ENCODE data around the gene KRT38. TPM values are rescaled to one million over a fixed set of nuclear protein-coding genes. Genes with fewer than 3 reads are reported as not detected.
"Not testable (repeated sequence)": the region's sequence is repeated elsewhere in the genome, so short reads cannot be mapped to it uniquely, and the experiment has no call there.

KRT38 gene
- total RNA-seq, 1 experiment from 2014 or later, result not detected

DNA sequence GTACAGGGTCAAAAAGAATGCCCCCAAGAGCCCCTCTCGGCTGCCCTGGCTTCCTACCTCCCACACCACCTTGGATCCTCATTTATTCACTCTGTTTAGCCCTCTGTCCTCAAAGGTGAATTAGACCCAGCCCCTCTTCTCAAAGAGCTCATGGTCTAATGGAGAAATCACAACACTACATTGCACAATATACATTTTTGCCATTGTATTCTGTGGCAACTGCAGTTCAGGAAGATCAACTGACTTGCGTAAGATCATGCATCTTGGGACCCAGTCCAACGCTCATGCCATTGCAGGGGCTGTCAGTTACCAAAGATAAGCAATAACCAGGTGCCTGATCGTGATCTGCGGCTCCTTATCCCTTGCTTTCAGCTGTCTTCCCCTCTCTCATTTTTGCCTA is 1.4 kb downstream of the KRT38 start:
- Histone ChIP-seq H3K4me3 (no peak overlapping the region), H3K36me3 (no peaks in the 10 kb centered on the region), H3K9me3 (peaks cover 2% of the 10 kb centered on the region; the same call in 1 of the 2 replicates), H3K27me3 (no peaks in the 10 kb centered on the region)
- DNase-seq, result no peak

DNA sequence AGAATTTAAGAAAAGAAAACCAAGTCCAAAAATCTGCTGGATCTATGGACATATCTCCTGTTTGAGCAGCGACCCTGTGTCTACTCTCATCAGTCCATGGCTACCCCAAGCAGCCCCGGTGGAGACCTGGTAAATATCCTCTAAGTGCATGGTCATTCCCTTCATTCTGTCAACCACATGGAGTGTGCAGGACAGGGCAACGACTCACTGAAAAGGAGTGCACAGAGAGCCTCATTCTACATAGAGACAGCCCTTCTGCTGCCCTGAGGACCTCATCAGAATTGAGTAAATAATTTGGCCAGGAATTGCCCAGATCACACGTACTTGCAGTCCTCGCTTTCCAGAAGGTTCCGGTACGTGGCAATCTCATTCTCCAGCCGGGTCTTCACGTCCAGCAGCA is 3.0 kb downstream of the KRT38 start:
- Histone ChIP-seq H3K27me3 (no peaks in the 10 kb centered on the region), H3K9me3 (peaks cover 2% of the 10 kb centered on the region; the same call in 1 of the 2 replicates), H3K4me3 (no peak overlapping the region), H3K36me3 (no peaks in the 10 kb centered on the region)
- no peak for DNase-seq

DNA sequence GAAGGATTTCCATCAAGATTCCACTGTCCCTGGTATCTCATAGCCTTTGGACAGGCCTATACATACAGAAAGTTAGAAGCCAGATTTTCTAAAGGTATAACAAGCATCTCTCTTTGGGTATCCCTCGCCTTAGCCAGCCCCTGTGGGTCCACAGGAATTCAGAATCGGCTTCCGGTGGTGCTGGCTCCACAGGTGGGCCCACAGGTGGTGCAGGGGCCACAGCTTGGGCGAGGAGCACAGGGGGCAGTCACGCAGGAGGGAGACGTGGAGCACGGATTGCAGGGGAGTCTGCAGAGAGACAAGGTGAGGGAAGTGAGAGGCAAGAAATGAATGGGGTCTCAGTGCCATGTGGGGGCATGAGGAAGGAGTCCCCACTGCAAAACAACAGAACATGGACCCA is 3.5 kb downstream of the KRT38 start:
- Histone ChIP-seq H3K36me3 (no peaks in the 10 kb centered on the region), H3K4me3 (no peak overlapping the region), H3K27me3 (no peaks in the 10 kb centered on the region), H3K9me3 (peaks cover 2% of the 10 kb centered on the region; the same call in 1 of the 2 replicates)
- no peak for DNase-seq

DNA sequence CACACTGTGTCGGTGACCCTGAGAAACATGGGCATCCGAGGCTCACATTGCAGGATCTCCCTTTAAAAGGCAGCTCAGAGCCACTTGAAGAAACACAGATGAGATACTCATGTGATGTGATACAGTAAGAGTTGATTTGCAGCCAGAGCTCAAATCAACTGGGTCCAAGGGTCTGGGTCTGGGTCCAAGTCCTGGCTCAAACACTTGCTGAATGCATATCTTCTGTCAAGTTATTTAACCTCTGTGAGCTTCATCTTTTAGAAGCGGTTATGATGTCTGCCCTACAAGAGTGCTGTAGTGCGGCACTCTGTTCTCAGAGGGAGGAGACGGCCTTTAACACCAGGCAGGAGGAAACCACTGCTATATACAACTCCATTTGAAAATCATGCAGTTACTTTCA is 6.4 kb downstream of the KRT38 start:
- Histone ChIP-seq H3K36me3 (no peaks in the 10 kb centered on the region), H3K9me3 (no peaks in the 10 kb centered on the region), H3K27me3 (no peaks in the 10 kb centered on the region), H3K4me3 (no peak overlapping the region)
- no peak for DNase-seq

DNA sequence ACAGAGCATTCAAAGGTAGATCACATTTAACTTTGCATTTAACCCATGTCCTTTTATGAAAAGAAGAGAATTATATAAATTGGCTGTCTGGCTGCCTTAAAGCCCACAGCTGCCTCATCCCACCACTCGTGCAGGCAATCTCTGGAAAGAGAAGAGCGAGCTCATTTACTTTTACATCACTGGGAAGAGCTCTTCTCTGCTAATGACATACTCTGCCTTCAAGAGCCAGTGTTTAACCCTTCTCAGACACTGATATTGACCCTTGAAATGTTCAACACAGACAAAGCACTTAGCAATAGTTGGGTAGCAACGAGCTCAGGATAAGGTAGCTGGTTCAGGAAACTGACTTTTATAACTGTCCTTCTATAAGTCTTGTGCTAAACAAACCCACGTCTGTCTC is 6.8 kb downstream of the KRT38 start:
- Histone ChIP-seq H3K4me3 (no peak overlapping the region), H3K27me3 (no peaks in the 10 kb centered on the region), H3K36me3 (no peaks in the 10 kb centered on the region), H3K9me3 (no peaks in the 10 kb centered on the region)
- DNase-seq, result no peak

DNA sequence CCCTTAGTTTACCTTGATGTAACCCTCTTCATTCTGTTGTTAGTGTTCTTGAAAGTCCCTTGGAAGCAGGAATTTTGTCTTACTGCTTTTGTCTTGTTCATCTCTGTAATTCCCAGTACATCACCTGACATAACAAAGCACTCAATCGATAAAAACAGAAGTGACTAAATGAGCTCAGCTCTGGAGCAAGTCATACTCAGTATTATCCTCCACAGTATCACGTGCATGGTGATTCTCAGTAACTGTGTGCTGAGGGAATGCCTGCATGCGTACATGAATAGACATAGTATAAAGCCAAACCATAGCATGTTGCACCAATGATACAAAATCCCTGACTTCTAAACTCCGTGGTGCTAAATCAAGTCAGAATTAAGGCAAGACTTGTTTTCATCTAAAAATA is 7.2 kb downstream of the KRT38 start:
- Histone ChIP-seq H3K9me3 (no peaks in the 10 kb centered on the region), H3K36me3 (no peaks in the 10 kb centered on the region), H3K4me3 (no peak overlapping the region), H3K27me3 (no peaks in the 10 kb centered on the region)
- DNase-seq, result no peak

DNA sequence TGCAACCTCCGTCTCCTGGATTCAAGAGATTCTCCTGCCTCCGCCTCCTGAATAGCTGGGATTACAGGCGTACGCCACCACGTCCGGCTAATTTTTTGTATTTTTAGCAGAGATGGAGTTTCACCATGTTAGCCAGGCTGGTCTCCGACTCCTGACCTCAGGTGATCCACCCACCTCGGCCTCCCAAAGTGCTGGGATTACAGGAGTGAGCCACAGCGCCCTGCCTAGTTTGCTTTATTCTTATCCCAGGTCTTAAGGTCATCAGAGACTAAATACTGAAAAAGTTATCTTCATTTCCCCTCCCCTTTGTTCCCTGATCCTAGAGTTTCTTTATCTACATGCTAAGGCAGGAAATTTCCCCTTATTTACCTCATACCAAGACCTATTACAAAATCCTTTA is 10.4 kb downstream of the KRT38 start:
- H3K4me3 ChIP-seq, H3K9me3 ChIP-seq, DNase-seq, H3K36me3 ChIP-seq, H3K27me3 ChIP-seq: not testable (repeated sequence)

DNA sequence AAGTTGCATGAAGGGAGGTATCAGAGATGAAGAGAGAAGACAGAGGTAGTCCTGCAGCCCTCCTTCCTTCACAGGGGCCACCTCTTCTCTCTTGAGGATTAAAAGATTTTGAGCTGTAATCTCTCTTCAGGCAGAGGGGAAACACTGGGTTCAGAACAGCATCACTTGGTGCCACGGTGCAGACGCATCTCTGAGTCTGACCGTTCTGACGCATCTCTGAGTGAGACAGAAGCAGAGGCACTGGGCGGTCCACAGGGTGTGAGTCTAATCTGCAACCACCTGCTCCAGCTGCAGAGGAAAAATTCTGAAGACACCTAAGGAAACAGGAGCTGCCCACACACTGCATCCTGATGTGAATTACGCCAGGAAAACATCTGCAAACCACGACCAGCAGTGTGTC is 11.1 kb downstream of the KRT38 start:
- Histone ChIP-seq H3K36me3 (no peaks in the 10 kb centered on the region), H3K27me3 (no peaks in the 10 kb centered on the region), H3K9me3 (no peaks in the 10 kb centered on the region; the same call in 1 of the 2 replicates), H3K4me3 (no peak overlapping the region)
- no peak for DNase-seq

DNA sequence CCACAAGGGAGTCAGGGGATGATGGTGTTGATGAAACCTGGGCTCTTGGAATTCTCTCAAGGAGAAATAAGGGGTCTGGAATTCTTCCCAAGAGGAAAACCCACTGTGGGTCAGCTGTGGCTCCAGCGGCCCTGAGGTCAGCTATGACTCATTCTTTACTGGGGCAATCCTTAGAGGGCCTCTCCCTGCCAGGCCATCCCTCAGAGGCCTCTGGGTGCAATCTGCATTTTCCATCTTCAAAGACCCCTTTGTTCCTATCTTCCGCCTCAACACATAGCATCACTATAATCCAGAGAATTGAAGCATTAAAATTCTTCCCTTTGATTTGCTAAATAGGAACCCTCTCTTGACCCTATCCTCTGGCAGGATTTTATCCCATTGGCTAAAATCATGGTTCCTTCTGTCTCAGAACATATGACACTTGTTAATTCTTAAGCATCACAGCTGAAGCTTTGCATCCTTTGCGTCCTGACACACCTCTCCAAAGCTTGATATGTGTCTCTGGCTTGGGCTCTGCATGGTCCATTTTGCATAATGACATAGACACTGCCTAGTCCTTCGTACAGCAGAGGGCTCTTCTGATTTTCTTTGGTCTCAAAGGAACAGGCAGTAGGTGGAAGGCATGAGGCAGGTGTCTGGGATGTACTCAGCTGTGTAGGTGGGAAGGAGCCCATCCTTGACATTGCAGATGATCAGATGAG is 12.0 kb downstream of the KRT38 start:
- Histone ChIP-seq H3K9me3 (no peaks in the 10 kb centered on the region; the same call in 1 of the 2 replicates), H3K36me3 (no peaks in the 10 kb centered on the region), H3K27me3 (no peaks in the 10 kb centered on the region), H3K4me3 (no peak overlapping the region)
- no peak for DNase-seq

DNA sequence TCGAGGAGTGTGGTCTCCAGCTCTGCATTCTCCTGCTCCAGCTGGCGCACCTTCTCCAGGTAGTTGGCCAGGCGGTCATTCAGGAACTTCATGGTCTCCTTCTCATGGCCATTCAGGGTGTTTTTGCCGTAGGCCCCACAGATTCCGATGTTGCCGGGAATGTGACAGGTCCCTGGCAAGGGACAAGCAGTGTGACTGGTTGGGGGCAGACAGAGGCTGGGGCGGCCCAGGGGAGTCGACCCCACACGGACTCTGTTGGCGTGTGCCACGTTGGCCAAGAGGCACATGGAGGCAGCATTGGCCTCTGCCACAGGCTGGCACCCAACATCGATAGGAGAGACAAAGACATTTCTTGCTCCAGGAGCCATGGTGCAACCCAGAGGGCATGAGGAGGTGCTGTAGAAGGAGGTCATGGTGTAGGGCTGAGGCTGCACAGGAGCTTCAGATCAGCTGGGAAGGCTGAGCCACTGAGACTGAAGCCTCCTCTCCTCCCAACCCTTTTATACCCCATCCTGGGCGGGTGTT is 16.6 kb downstream of the KRT38 start, which contains the start of gene KRT37:
Gene KRT37 (minus strand): TSS at position 475 of the 525 bp plus-strand sequence. CDS start 62 bp downstream, at position 413.
- Histone ChIP-seq H3K4me3 (no peak within 1 kb of the TSS), H3K27me3 (no peaks in the 10 kb centered on the region), H3K9me3 (no peaks in the 10 kb centered on the region; the same call in 1 of the 2 replicates), H3K36me3 (no peaks in the 10 kb centered on the region)
- no peak for DNase-seq

DNA sequence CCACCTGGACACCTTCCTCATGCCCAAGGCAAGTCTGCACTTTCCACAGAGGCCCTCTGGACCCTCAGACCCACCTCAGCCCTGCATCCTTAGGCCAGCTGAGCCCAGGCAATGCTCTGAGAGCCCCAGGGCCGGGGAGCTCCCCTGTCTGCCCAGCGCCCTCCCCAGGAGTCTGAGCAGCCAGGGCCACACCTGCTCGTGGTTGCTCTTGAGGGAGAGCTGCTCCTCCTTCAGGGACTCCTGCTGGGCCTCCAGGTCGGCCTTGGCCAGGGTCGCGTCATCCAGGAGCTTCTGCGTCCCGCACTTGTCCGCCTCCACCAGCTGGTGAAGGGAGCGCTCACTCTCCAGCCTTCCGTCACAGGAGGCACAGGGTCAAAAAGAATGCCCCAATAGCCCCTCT is 18.2 kb downstream of the KRT38 start:
- H3K9me3 ChIP-seq, H3K36me3 ChIP-seq, H3K4me3 ChIP-seq, DNase-seq, H3K27me3 ChIP-seq: not testable (repeated sequence)

DNA sequence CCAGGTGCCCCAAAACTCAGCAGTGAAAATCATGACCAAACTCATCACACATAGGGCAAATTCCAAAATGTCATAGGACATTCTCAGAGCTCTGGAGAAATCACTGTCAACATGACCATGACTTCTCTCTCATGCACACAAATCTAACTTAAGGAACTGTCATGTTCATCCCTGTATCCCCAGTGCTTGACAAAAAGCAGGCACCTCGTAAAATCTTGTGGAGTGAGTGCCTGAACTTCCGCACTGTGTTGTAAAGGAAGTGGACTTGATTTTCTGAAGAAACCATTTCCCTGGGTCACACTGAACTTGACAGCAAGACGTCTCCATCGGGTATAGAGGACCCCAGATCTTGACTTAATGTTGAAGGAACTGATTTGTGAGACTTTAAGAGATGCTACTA is 19.2 kb downstream of the KRT38 start:
- no peaks in the 10 kb centered on the region for H3K36me3 ChIP-seq
- H3K9me3 ChIP-seq, result no peaks in the 10 kb centered on the region; the same call in 1 of the 2 replicates
- H3K4me3 ChIP-seq, result no peak overlapping the region
- DNase-seq, result no peak
- H3K27me3 ChIP-seq, result no peaks in the 10 kb centered on the region

DNA sequence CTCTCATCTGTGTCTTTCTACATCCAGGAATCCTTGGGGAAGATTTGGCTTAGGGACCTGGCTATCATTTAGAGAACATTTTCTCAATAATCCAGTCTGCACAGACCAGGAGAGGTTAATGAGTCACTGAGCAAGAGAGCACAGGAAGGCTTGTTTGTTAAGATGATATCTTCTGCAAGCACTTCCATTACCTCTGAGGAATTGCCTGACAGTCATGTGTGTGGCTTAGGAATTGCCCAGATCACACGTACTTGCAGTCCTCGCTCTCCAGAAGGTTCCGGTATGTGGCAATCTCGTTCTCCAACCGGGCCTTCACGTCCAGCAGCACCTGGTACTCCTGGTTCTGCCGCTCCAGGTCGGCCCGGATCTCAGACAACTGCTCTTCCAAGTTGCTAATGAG is 19.7 kb downstream of the KRT38 start:
- Histone ChIP-seq H3K4me3 (no peak overlapping the region), H3K9me3 (no peaks in the 10 kb centered on the region; the same call in 1 of the 2 replicates), H3K27me3 (no peaks in the 10 kb centered on the region), H3K36me3 (no peaks in the 10 kb centered on the region)
- no peak for DNase-seq

DNA sequence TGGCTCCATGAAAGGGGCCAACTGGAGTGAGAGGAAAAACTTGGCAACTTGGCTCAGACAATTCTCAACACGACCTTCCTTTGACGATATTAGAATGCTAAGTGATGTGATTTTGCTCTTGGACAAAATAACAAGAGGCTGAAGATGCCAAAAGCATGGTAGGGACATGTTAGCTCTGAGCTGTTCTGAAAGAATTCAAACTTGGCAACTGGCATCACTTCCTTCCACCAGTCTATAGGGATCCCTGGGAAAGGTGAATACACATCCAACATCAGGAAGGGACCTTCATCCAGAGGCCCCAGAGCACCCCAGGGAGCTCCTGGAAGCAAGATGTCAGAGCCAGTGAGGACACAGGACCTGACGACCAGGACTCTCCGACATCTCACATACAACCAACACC is 20.6 kb downstream of the KRT38 start:
- Histone ChIP-seq H3K36me3 (no peaks in the 10 kb centered on the region), H3K9me3 (no peaks in the 10 kb centered on the region; the same call in 1 of the 2 replicates), H3K27me3 (no peaks in the 10 kb centered on the region), H3K4me3 (no peak overlapping the region)
- peak; percentile 56 for DNase-seq

DNA sequence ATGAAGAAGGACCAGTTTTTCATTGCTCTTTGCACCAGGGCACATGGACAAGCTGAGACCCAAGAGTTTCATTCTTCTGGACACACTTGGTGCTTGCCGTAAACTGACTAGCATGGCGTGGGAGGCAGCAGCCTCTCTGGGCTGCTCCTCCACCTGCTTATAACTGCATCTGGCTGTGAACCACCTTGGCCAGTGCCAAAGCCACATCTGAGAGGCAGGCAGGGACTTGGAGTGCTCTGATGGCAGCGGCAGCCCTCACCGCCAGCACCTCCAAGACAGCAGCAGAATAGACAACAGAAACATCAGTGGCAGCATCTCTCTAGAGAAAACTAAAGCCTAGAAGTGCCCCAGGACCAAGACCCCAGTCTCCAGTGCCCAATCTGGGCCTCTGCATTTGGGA is 21.1 kb downstream of the KRT38 start:
- H3K9me3 ChIP-seq, result no peaks in the 10 kb centered on the region; the same call in 1 of the 2 replicates
- no peak overlapping the region for H3K4me3 ChIP-seq
- no peak for DNase-seq
- H3K36me3 ChIP-seq, result no peaks in the 10 kb centered on the region
- no peaks in the 10 kb centered on the region for H3K27me3 ChIP-seq

DNA sequence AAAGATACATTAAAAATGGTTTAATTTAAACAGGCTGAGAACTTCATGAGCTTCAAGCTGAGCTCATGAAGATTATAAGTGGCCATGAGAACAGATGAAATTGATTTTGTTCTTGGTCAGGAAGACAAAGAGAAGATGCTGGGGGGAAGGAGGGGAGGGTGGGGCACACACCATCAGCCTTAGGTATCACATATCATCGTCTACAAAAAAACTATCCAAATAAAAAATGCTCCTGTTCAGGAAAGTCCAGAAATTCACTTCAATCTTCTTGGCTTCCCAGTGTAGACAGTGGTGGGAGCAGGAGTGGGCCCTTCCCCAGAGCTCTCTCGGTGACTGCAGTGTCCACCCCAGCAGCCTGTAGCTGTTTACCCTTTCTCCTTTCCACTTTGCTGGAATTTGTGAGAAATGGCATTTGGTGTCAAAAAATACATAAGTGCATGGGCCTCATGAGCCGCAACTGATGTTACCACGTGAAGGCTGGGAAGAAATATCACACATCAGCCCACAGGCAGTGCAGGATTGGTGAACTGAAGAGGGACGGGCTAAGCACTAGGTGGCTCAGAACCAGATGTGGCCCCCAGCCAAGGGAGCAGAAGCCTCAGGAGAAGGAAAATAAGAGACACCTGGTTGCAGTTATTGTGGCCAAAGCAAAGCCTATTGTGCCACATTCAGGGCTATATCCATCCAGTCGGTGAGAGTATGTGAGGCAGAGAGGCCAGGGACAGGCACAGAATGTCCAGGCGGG is 22.5 kb downstream of the KRT38 start:
- no peaks in the 10 kb centered on the region for H3K9me3 ChIP-seq
- no peaks in the 10 kb centered on the region for H3K27me3 ChIP-seq
- no peak overlapping the region for H3K4me3 ChIP-seq
- DNase-seq, result no peak
- no peaks in the 10 kb centered on the region for H3K36me3 ChIP-seq

DNA sequence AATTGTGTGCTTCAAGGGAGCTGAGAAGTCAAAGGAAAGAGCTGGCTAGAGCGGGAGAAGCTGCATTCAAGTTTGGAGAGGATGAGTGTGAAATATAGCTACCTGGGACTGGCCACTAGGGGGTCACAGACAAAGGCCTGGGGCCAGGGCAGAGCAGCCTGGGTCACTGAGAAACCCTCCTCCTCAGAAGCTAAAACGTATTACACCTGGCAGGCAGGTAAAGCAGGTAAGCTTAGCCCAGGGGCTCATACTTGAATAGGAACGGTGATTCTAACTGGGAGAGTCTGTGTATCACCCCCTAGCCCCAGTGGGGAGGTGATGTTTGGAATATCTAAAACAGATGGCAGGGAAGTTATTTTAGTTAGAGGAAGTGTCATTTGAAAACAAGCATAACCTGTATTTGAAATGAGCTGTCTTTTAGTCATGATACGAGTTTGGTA is 23.2 kb downstream of the KRT38 start:
- DNase-seq, result no peak
- H3K9me3 ChIP-seq, result no peaks in the 10 kb centered on the region
- no peaks in the 10 kb centered on the region for H3K36me3 ChIP-seq

More for the DNA sequence above, 23.2 kb downstream of the KRT38 start:
- Histone ChIP-seq H3K27me3 (no peaks in the 10 kb centered on the region), H3K4me3 (no peak overlapping the region)
